Spinal cord (tissue), 10 donors: Measurements from ENCODE around the gene ZNF280B. TPM values are rescaled to one million over a fixed set of nuclear protein-coding genes. Genes with fewer than 3 reads are reported as not detected.
"Not testable (repeated sequence)": the region's sequence is repeated elsewhere in the genome, so short reads cannot be mapped to it uniquely, and the experiment has no call there.

ENCODE experiments used
- DNase-seq, 6 donors: peaks; one replicate each; pipeline versions ENCODE4 v3.0.0 to v3.0.0-alpha.2; 2013 to 2015; ENCODE audit warnings: low spot score in 6 of 6, low read depth in 4 of 6
- H3K27ac ChIP-seq: one replicate; pipeline ENCODE4 v1.5.1; 2013; ENCODE audit warnings: low read depth, low read length, control low read depth
- H3K27me3 ChIP-seq: one replicate; pipeline ENCODE4 v1.6.1; 2013; ENCODE audit warnings: low read length; ENCODE audit not compliant: control insufficient read depth, insufficient read depth
- H3K36me3 ChIP-seq: one replicate; pipeline ENCODE4 v1.6.1; 2013; ENCODE audit warnings: low read length; ENCODE audit not compliant: control insufficient read depth, insufficient read depth
- H3K4me1 ChIP-seq: one replicate; pipeline ENCODE4 v1.6.1; 2013; ENCODE audit warnings: low read length; ENCODE audit not compliant: control insufficient read depth, insufficient read depth
- H3K4me3 ChIP-seq: one replicate; pipeline ENCODE4 v1.5.1; 2013; ENCODE audit warnings: low read depth, low read length, control low read depth
- H3K9me3 ChIP-seq: one replicate; pipeline ENCODE4 v1.6.1; 2013; ENCODE audit warnings: low read length; ENCODE audit not compliant: control insufficient read depth, insufficient read depth
- WGBS: methylation state at CpG from one replicate; pipeline ENCODE4 v1.1.5; 2013; ENCODE audit warnings: missing lambda C conversion rate; ENCODE audit not compliant: insufficient coverage; 5-methylcytosine and 5-hydroxymethylcytosine counted together
- polyA plus RNA-seq, 2 donors: library from polyadenylated mRNA; unstranded; fragments of 120-200 nt; gene quantifications; one replicate each; pipeline ENCODE4 v1.2.1, GENCODE V29; 2013; ENCODE audit not compliant: insufficient read length in 2 of 2
- total RNA-seq, 2 donors: library from RNA; depleted of rRNA in 1 of 2; stranded (reverse); fragments of 120-200 nt in 1 of 2; fragments of >200 nt in 1 of 2; gene quantifications; one replicate each; pipeline versions ENCODE4 v1.2.3 to v1.2.4, GENCODE V29; 2013 to 2014
- donor health status: healthy.

ZNF280B gene
- total and polyA plus RNA-seq, 4 donors = 3.4 to 5.0 (median 4.3) TPM

DNA sequence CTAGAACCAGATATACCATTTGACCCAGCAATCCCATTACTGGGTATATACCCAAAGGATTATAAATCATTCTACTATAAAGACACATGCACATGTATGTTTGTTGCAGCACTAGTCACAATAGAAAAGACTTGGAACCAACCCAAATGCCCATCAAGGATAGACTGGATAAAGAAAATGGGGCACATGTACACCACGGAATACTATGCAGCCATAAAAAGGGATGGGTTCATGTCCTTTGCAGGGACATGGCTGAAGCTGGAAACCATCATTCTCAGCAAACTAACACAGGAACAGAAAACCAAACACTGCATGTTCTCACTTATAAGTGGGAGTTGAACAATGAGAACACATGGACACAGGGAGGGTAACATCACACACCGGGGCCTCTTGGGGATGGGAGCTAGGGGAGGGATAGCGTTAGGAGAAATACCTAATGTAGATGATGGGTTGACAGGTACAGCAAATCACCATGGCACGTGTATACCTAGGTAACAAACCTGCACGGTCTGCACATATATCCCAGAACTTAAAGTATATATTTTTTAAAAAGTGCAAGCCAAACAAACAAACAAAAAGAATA, 64.4 kb downstream of the ZNF280B start:
- H3K9me3 ChIP-seq, H3K4me1 ChIP-seq, H3K27me3 ChIP-seq, H3K4me3 ChIP-seq, H3K36me3 ChIP-seq, DNase-seq, H3K27ac ChIP-seq: not testable (repeated sequence)
- WGBS = no CpG with 5 or more reads among the region's 5 CpGs

DNA sequence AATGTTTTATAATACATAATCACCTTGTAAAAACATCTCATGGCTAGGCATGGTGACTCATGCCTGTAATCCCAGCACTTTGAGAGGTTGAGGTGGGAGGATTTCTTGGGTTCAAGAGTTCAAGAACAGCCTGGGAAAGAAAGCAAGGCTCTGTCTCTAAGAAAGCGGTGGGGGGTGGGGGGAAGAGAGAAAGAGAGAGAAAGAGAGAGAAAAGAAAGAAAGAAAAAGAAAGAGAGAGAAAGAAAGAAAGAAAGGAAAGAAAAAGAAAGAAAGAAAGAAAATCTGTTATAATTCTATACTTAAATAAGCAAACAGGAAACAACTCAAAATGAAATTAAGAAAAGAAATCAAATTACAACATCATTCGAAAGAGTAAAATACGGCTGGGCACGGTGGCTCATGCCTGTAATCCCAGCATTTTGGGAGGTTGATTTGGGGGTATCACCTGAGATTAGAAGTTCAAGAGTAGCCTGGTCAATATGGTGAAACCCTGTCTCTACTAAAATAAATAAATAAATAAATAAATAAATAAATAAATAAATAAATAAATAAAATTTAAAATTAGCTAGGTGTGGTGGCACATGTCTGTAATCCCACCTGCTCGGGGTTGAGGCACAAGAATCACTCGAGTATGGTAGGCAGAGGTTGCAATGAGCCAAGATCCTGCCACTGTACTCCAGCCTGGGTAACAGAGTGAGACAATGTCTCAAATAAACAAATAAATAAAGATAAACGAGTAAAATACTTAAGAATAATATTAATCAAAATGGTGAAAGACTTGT, 65.4 kb downstream of the ZNF280B start:
- Histone ChIP-seq H3K4me1 (no peaks in the 10 kb centered on the region), H3K9me3 (no peaks in the 10 kb centered on the region), H3K27ac (no peak overlapping the region), H3K36me3 (no peaks in the 10 kb centered on the region), H3K27me3 (no peaks in the 10 kb centered on the region), H3K4me3 (no peak overlapping the region)
- WGBS = no CpG with 5 or more reads among the region's 7 CpGs
- DNase-seq = no peak

DNA sequence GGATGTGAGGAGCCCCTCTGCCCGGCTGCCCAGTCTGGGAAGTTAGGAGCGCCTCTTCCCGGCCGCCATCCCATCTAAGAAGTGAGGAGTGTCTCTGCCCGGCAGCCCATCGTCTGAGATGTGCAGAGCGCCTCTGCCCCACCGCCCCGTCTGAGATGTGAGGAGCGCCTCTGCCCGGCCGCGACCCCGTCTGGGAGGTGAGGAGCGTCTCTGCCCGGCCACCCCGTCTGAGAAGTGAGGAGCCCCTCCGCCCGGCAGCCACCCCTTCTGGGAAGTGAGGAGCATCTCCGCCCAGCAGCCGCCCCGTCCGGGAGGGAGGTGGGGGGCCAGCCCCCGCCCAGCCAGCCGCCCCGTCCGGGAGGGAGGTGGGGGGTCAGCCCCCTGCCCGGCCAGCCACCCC, 66.9 kb downstream of the ZNF280B start:
- not testable (repeated sequence) for H3K4me1 ChIP-seq, H3K9me3 ChIP-seq, H3K27ac ChIP-seq, H3K36me3 ChIP-seq, H3K4me3 ChIP-seq, DNase-seq, H3K27me3 ChIP-seq
- WGBS = 94% methylated on average over 14 of the region's 28 CpGs

DNA sequence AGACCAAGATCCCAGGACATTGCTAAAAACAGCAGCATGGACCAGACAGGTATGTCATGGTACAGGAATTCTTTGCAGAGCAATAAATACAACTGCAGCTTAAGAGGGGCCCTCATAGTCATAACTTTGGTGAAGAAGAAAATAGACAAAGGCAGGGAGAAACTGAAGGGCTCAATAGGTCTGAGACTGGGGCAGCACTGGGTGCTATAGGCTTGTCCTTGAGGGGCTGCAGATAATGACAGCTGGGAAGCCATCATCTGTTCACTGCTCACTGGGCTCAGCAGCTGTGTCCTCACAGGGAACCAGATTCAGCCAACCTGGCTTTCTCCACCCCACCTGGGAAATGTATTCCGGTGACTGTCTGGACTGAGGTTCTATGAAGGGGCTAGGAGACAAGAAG, 68.4 kb downstream of the ZNF280B start:
- Histone ChIP-seq H3K9me3 (peaks cover 1% of the 10 kb centered on the region), H3K27me3 (no peaks in the 10 kb centered on the region), H3K36me3 (no peaks in the 10 kb centered on the region), H3K4me3 (no peak overlapping the region), H3K4me1 (no peaks in the 10 kb centered on the region), H3K27ac (no peak overlapping the region)
- WGBS = no CpG with 5 or more reads among the region's 1 CpG
- DNase-seq = no peak

Other genes starting within 250 kb of the ZNF280B start
- gene ZNF280A, start 11.5 kb upstream of the ZNF280B start, total RNA-seq = under 1 TPM; 0.10 to 0.50 TPM
- under 1 TPM in 1 of 2 donors, not detected in 1; 0.18 TPM for gene ZNF280A, start 11.5 kb upstream of the ZNF280B start, polyA plus RNA-seq
- gene PRAME, start 50.5 kb upstream of the ZNF280B start, total RNA-seq = under 1 TPM in 1 of 2 donors, not detected in 1; 0.30 TPM
- under 1 TPM in 1 of 2 donors, not detected in 1; 0.17 TPM for gene PRAME, start 50.5 kb upstream of the ZNF280B start, polyA plus RNA-seq
- gene GGTLC2, start 135.9 kb upstream of the ZNF280B start, total RNA-seq = not detected
- under 1 TPM in 1 of 2 donors, not detected in 1; 0.63 TPM for gene GGTLC2, start 135.9 kb upstream of the ZNF280B start, polyA plus RNA-seq